ENCODE measurements around the gene KRT73. TPM values are rescaled to one million over a fixed set of nuclear protein-coding genes. Genes with fewer than 3 reads are reported as not detected.

The KRT73 gene
- total RNA-seq (2014; rRNA removed; shearing (Covaris generic)) = not detected in 2 replicates

GRCh38 chr12:52618216-52618615, at the start of gene KRT73:
KRT73 (minus strand) TSS chr12:52618559; CDS start chr12:52618524, 35 bp downstream.
- no peak for DNase-seq (ENCODE audit: low read depth)

GRCh38 chr12:52667931-52668330, 49.6 kb upstream of the KRT73 start:
- no peak for DNase-seq (ENCODE audit: low read depth)

GRCh38 chr12:52667509-52667908, 49.1 kb upstream of the KRT73 start:
- no peak for DNase-seq (ENCODE audit: low read depth)

- no peak for DNase-seq (ENCODE audit: low read depth)
Observed at GRCh38 chr12:52666471-52666870, 48.1 kb upstream of the KRT73 start.

- DNase-seq (ENCODE audit: low read depth) = no peak
Observed at GRCh38 chr12:52663420-52663819, 45.1 kb upstream of the KRT73 start.

GRCh38 chr12:52662918-52663229, 44.5 kb upstream of the KRT73 start:
- no peak for DNase-seq (ENCODE audit: low read depth)

- DNase-seq (ENCODE audit: low read depth) = no peak
Observed at GRCh38 chr12:52662093-52662917, 43.9 kb upstream of the KRT73 start.

GRCh38 chr12:52661668-52662067, 43.3 kb upstream of the KRT73 start:
- DNase-seq (ENCODE audit: low read depth) = no peak

- DNase-seq (ENCODE audit: low read depth) = no peak
Observed at GRCh38 chr12:52660934-52661499, 42.7 kb upstream of the KRT73 start.

- no peak for DNase-seq (ENCODE audit: low read depth)
Observed at GRCh38 chr12:52659951-52660350, 41.6 kb upstream of the KRT73 start.

GRCh38 chr12:52659395-52659794, 41.0 kb upstream of the KRT73 start:
- no peak for DNase-seq (ENCODE audit: low read depth)

GRCh38 chr12:52658196-52658595, 39.8 kb upstream of the KRT73 start:
- no peak for DNase-seq (ENCODE audit: low read depth)

GRCh38 chr12:52657250-52657902, 39.0 kb upstream of the KRT73 start:
- DNase-seq (ENCODE audit: low read depth) = no peak

- DNase-seq (ENCODE audit: low read depth) = no peak
Observed at GRCh38 chr12:52656616-52657015, 38.3 kb upstream of the KRT73 start.

GRCh38 chr12:52655720-52656124, 37.4 kb upstream of the KRT73 start:
- no peak for DNase-seq (ENCODE audit: low read depth)

GRCh38 chr12:52655251-52655650, 36.9 kb upstream of the KRT73 start:
- DNase-seq (ENCODE audit: low read depth) = no peak

GRCh38 chr12:52651726-52652261, 33.4 kb upstream of the KRT73 start, which contains the start of gene KRT2:
KRT2 (minus strand) TSS chr12:52652211; CDS start chr12:52652142, 69 bp downstream.
- no peak for DNase-seq (ENCODE audit: low read depth)

GRCh38 chr12:52650520-52651081, 32.2 kb upstream of the KRT73 start:
- peak; percentile 50 for DNase-seq (ENCODE audit: low read depth)

GRCh38 chr12:52649066-52649465, 30.7 kb upstream of the KRT73 start:
- DNase-seq (ENCODE audit: low read depth) = no peak

GRCh38 chr12:52648012-52648550, 29.7 kb upstream of the KRT73 start:
- DNase-seq (ENCODE audit: low read depth) = no peak

GRCh38 chr12:52647601-52648000, 29.2 kb upstream of the KRT73 start:
- DNase-seq (ENCODE audit: low read depth) = no peak

- DNase-seq (ENCODE audit: low read depth) = no peak
Observed at GRCh38 chr12:52646613-52647012, 28.3 kb upstream of the KRT73 start.

Data from RPMI7951 (cell line).